Measurements from ENCODE around the gene GABRA1.

GABRA1 gene

DNA sequence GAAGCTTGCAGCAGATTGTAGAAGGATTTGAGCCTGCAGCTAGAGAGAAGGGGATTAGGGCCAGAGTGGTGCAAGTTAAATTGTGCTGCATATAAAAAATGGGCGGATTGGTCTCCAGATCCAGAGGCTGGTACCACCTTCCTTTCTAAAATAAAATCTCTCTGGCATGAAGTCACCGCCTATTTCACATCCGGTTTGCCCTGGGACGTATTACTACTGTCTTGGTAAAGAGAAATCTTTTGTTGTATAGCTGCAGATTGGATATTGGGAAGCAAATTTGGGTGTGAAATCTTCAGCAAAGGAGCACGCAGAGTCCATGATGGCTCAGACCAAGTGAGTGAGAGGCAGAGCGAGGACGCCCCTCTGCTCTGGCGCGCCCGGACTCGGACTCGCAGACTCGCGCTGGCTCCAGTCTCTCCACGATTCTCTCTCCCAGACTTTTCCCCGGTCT lies at the start of gene GABRA1:
Gene GABRA1 (plus strand): TSS at position 180 of the 451 bp plus-strand sequence. CDS start 2,691 bp downstream, outside the sequence.
- H3K4me1 Mint-ChIP-seq (ENCODE audit: low read depth): no peaks in the 10 kb centered on the region
- no peaks in the 10 kb centered on the region for H3K36me3 Mint-ChIP-seq (ENCODE audit: low read depth)
- H3K27me3 Mint-ChIP-seq: peaks cover 32% of the 10 kb centered on the region
- intact Hi-C loops (cut with micrococcal nuclease): no loop called here
- no peaks in the 10 kb centered on the region for H3K9me3 Mint-ChIP-seq
- no peak within 1 kb of the TSS for H3K27ac Mint-ChIP-seq
- H3K4me3 Mint-ChIP-seq: no peak within 1 kb of the TSS

DNA sequence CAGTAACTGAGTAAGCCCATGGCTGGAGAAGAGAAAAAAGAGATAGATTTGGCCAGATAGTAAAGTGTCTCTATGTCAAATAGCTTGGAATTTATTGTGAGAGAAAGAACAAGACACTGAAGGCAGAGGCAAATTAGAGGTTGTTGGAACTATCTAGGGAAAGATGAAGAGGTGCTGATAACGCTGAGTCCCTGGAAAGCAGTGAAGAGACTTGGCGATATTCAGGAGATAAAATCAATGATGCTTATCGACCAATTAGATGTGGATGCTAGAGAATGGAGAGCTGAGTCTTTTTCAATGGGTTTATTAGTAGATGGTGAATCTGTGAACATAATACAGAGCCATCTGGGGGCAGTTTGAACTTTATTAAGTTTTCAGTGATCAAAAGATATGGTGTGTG lies 48.6 kb upstream of the GABRA1 start:
- H3K4me3 Mint-ChIP-seq: no peak overlapping the region
- H3K27ac Mint-ChIP-seq: no peak overlapping the region
- H3K36me3 Mint-ChIP-seq (ENCODE audit: low read depth): no peaks in the 10 kb centered on the region
- H3K9me3 Mint-ChIP-seq: no peaks in the 10 kb centered on the region
- no peaks in the 10 kb centered on the region for H3K27me3 Mint-ChIP-seq
- intact Hi-C loops (cut with micrococcal nuclease): no loop called here
- no peaks in the 10 kb centered on the region for H3K4me1 Mint-ChIP-seq (ENCODE audit: low read depth)

GRCh38 chr5:161804263-161804662 lies 43.7 kb upstream of the GABRA1 start:
- Mint-ChIP-seq H3K9me3 (no peaks in the 10 kb centered on the region), H3K27me3 (no peaks in the 10 kb centered on the region), H3K4me1 (ENCODE audit: low read depth) (no peaks in the 10 kb centered on the region), H3K4me3 (no peak overlapping the region), H3K27ac (no peak overlapping the region), H3K36me3 (ENCODE audit: low read depth) (no peaks in the 10 kb centered on the region)
- intact Hi-C loops (cut with micrococcal nuclease): no loop called here

- Mint-ChIP-seq H3K27me3 (peaks cover 32% of the 10 kb centered on the region), H3K27ac (no peak overlapping the region), H3K4me3 (no peak overlapping the region), H3K4me1 (ENCODE audit: low read depth) (no peaks in the 10 kb centered on the region), H3K9me3 (no peaks in the 10 kb centered on the region), H3K36me3 (ENCODE audit: low read depth) (no peaks in the 10 kb centered on the region)
- intact Hi-C loops (cut with micrococcal nuclease): no loop called here
Measured at GRCh38 chr5:161846746-161847145, 1.2 kb upstream of the GABRA1 start.

GRCh38 chr5:161847447-161847846 lies 473 bp upstream of the GABRA1 start:
- peaks cover 32% of the 10 kb centered on the region for H3K27me3 Mint-ChIP-seq
- intact Hi-C loops (cut with micrococcal nuclease): no loop called here
- H3K4me1 Mint-ChIP-seq (ENCODE audit: low read depth): no peaks in the 10 kb centered on the region
- no peaks in the 10 kb centered on the region for H3K9me3 Mint-ChIP-seq
- H3K4me3 Mint-ChIP-seq: no peak overlapping the region
- no peaks in the 10 kb centered on the region for H3K36me3 Mint-ChIP-seq (ENCODE audit: low read depth)
- H3K27ac Mint-ChIP-seq: no peak overlapping the region

GRCh38 chr5:161850491-161850890 lies 2.6 kb downstream of the GABRA1 start:
- intact Hi-C loops (cut with micrococcal nuclease): loop anchor here (10.0 kb wide), 1 partner anchor 1554 kb away; no protein-coding TSS in a partner anchor
- Mint-ChIP-seq H3K4me1 (ENCODE audit: low read depth) (no peaks in the 10 kb centered on the region), H3K36me3 (ENCODE audit: low read depth) (no peaks in the 10 kb centered on the region), H3K27ac (no peak overlapping the region), H3K4me3 (no peak overlapping the region), H3K27me3 (peaks cover 32% of the 10 kb centered on the region), H3K9me3 (no peaks in the 10 kb centered on the region)

DNA sequence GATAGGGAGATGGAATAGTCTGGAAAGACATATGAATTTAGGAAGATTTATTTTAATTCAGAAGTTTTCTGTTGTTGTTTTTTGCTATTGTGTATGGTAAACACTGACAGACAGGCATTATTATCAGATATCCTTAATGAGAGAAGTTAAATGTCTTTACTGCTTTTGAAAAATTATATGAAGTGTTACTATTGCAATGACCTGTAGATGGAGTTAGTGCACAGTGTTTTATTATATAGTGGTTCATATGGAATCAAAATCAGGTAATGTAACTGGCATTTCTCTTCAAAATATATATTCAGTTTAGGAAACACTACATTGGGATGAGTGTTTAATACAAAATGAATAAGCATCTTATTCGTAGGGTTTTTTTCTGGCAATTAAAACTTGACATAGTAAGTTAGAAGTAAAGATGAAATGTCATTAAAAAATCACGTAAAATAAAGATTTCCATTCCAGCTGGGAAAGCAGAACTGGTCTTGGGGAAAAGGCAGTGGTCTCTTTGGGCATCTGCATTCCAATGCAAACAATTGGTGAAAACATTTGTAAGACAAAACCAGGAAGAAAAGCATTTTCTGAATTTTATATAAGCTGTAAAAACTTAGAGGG lies 3.9 kb downstream of the GABRA1 start:
- H3K4me1 Mint-ChIP-seq (ENCODE audit: low read depth): no peaks in the 10 kb centered on the region
- intact Hi-C loops (cut with micrococcal nuclease): loop anchor here (10.0 kb wide), 1 partner anchor 1553 kb away; no protein-coding TSS in a partner anchor
- no peaks in the 10 kb centered on the region for H3K36me3 Mint-ChIP-seq (ENCODE audit: low read depth)
- peaks cover 28% of the 10 kb centered on the region for H3K27me3 Mint-ChIP-seq
- no peak overlapping the region for H3K4me3 Mint-ChIP-seq
- no peak overlapping the region for H3K27ac Mint-ChIP-seq
- no peaks in the 10 kb centered on the region for H3K9me3 Mint-ChIP-seq

- Mint-ChIP-seq H3K4me3 (no peak overlapping the region), H3K4me1 (ENCODE audit: low read depth) (no peaks in the 10 kb centered on the region), H3K27ac (no peak overlapping the region), H3K36me3 (ENCODE audit: low read depth) (no peaks in the 10 kb centered on the region), H3K27me3 (no peaks in the 10 kb centered on the region), H3K9me3 (no peaks in the 10 kb centered on the region)
- intact Hi-C loops (cut with micrococcal nuclease): loop anchor here (10.0 kb wide), 1 partner anchor 1547 kb away; no protein-coding TSS in a partner anchor
Measured at GRCh38 chr5:161857358-161857757, 9.4 kb downstream of the GABRA1 start.

GRCh38 chr5:161863259-161863658 lies 15.3 kb downstream of the GABRA1 start:
- Mint-ChIP-seq H3K27me3 (no peaks in the 10 kb centered on the region), H3K4me3 (no peak overlapping the region), H3K4me1 (ENCODE audit: low read depth) (no peaks in the 10 kb centered on the region), H3K36me3 (ENCODE audit: low read depth) (no peaks in the 10 kb centered on the region), H3K27ac (no peak overlapping the region), H3K9me3 (no peaks in the 10 kb centered on the region)
- intact Hi-C loops (cut with micrococcal nuclease): no loop called here

- Mint-ChIP-seq H3K4me1 (ENCODE audit: low read depth) (no peaks in the 10 kb centered on the region), H3K9me3 (no peaks in the 10 kb centered on the region), H3K27ac (no peak overlapping the region), H3K36me3 (ENCODE audit: low read depth) (no peaks in the 10 kb centered on the region), H3K4me3 (no peak overlapping the region), H3K27me3 (no peaks in the 10 kb centered on the region)
- intact Hi-C loops (cut with micrococcal nuclease): no loop called here
Measured at GRCh38 chr5:161863811-161864210, 15.9 kb downstream of the GABRA1 start.

DNA sequence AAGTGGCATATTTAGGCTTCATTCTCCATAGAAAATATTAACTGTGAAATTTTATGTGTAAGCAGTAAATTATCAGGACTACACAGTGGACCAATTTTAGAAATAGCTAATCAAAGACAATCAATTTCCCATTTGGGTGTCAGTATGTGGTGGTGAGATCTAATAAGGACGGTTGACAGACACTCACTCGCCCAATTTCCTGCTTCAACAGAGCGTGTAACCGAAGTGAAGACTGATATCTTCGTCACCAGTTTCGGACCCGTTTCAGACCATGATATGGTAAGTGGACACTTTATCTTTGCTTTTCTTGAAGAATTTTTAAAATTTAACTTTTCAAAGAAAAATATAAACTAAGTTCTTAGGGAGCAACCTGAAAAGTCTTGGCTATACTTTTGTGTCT lies 17.6 kb downstream of the GABRA1 start:
- Mint-ChIP-seq H3K9me3 (no peaks in the 10 kb centered on the region), H3K36me3 (ENCODE audit: low read depth) (no peaks in the 10 kb centered on the region), H3K27me3 (no peaks in the 10 kb centered on the region), H3K4me3 (no peak overlapping the region), H3K27ac (no peak overlapping the region), H3K4me1 (ENCODE audit: low read depth) (no peaks in the 10 kb centered on the region)
- intact Hi-C loops (cut with micrococcal nuclease): no loop called here

DNA sequence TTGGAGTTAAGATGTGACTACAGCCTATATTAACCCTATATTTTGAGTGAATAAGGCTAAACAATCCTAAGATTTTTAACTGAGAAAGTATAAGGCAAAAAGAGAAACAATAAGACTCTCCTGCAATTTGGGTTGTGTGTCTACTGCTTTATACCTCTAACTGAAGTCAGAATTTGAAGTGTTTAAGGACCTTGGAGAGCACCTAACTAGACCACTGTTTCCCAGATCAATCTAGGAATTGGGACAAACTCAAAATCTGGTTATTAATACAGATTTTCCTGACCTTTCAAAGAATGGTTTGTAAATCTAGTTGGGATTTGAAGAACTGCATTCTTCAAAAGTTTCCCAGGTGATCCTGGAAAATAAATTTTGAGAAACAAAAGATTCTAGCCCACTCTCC lies 42.1 kb downstream of the GABRA1 start:
- Mint-ChIP-seq H3K4me1 (ENCODE audit: low read depth) (no peaks in the 10 kb centered on the region), H3K27ac (no peak overlapping the region), H3K9me3 (no peaks in the 10 kb centered on the region), H3K4me3 (no peak overlapping the region), H3K36me3 (ENCODE audit: low read depth) (no peaks in the 10 kb centered on the region), H3K27me3 (no peaks in the 10 kb centered on the region)
- intact Hi-C loops (cut with micrococcal nuclease): no loop called here

DNA sequence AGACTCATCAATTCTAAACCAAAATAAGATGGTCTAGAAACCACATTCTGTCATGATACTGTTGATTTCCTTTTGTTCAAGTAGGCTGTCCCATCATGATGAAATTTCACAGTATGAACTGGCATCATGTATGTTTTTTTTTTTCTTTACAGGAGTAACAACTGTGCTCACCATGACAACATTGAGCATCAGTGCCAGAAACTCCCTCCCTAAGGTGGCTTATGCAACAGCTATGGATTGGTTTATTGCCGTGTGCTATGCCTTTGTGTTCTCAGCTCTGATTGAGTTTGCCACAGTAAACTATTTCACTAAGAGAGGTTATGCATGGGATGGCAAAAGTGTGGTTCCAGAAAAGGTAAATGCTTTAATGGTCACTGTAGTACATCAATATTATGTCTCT lies 47.6 kb downstream of the GABRA1 start:
- Mint-ChIP-seq H3K4me1 (ENCODE audit: low read depth) (no peaks in the 10 kb centered on the region), H3K27ac (no peak overlapping the region), H3K9me3 (no peaks in the 10 kb centered on the region), H3K36me3 (ENCODE audit: low read depth) (no peaks in the 10 kb centered on the region), H3K4me3 (no peak overlapping the region), H3K27me3 (no peaks in the 10 kb centered on the region)
- intact Hi-C loops (cut with micrococcal nuclease): no loop called here

DNA sequence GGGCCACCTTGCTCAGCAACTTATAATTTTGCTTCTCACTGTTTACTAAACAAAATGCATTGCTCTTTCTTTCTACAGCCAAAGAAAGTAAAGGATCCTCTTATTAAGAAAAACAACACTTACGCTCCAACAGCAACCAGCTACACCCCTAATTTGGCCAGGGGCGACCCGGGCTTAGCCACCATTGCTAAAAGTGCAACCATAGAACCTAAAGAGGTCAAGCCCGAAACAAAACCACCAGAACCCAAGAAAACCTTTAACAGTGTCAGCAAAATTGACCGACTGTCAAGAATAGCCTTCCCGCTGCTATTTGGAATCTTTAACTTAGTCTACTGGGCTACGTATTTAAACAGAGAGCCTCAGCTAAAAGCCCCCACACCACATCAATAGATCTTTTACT lies 49.1 kb downstream of the GABRA1 start:
- no peaks in the 10 kb centered on the region for H3K4me1 Mint-ChIP-seq (ENCODE audit: low read depth)
- no peaks in the 10 kb centered on the region for H3K36me3 Mint-ChIP-seq (ENCODE audit: low read depth)
- no peak overlapping the region for H3K4me3 Mint-ChIP-seq
- intact Hi-C loops (cut with micrococcal nuclease): no loop called here
- no peak overlapping the region for H3K27ac Mint-ChIP-seq
- no peaks in the 10 kb centered on the region for H3K9me3 Mint-ChIP-seq
- no peaks in the 10 kb centered on the region for H3K27me3 Mint-ChIP-seq

GRCh38 chr5:161899590-161899989 lies 51.7 kb downstream of the GABRA1 start:
- no peaks in the 10 kb centered on the region for H3K36me3 Mint-ChIP-seq (ENCODE audit: low read depth)
- peaks cover 2% of the 10 kb centered on the region for H3K9me3 Mint-ChIP-seq
- intact Hi-C loops (cut with micrococcal nuclease): no loop called here
- no peaks in the 10 kb centered on the region for H3K27me3 Mint-ChIP-seq
- no peak overlapping the region for H3K27ac Mint-ChIP-seq
- H3K4me1 Mint-ChIP-seq (ENCODE audit: low read depth): no peaks in the 10 kb centered on the region
- H3K4me3 Mint-ChIP-seq: no peak overlapping the region
